Neuronal stem cell (in vitro differentiated cells): ENCODE data around the gene IP6K1.
A peak's percentile ranks its signal among the peaks of the same experiment; 100 is the strongest.

Experiments used
- DNase-seq: peaks from one replicate; pipeline ENCODE4 v3.0.0-alpha.2; 2013; ENCODE audit warnings: low spot score
- H2AFZ ChIP-seq: one replicate; pipeline ENCODE4 v1.6.1; 2013; ENCODE audit warnings: mild to moderate bottlenecking, low read length, inconsistent platforms
- H2AK5ac ChIP-seq: 2 replicates; pipeline ENCODE4 v1.6.1; 2013; ENCODE audit warnings: low read depth, mild to moderate bottlenecking, inconsistent platforms, low read length, moderate library complexity, mixed read lengths
- H2BK120ac ChIP-seq: 2 replicates; pipeline ENCODE4 v1.6.1; 2013; ENCODE audit warnings: low read depth, mild to moderate bottlenecking, inconsistent platforms, low read length, moderate library complexity, mixed read lengths
- H2BK12ac ChIP-seq: one replicate; pipeline ENCODE4 v1.6.1; 2013; ENCODE audit warnings: low read length, inconsistent platforms
- H2BK15ac ChIP-seq: 2 replicates; pipeline ENCODE4 v1.6.1; 2013; ENCODE audit warnings: mild to moderate bottlenecking, low read length, inconsistent platforms, mixed read lengths
- H2BK5ac ChIP-seq: one replicate; pipeline ENCODE4 v1.6.1; 2013; ENCODE audit warnings: inconsistent platforms, mild to moderate bottlenecking, low read length, moderate library complexity
- H3K14ac ChIP-seq: one replicate; pipeline ENCODE4 v1.6.1; 2013; ENCODE audit warnings: low read length, inconsistent platforms
- H3K18ac ChIP-seq: 2 replicates; pipeline ENCODE4 v1.6.1; 2013; ENCODE audit warnings: low read length, inconsistent platforms
- H3K23ac ChIP-seq: 2 replicates; pipeline ENCODE4 v1.6.1; 2013; ENCODE audit warnings: low read depth, mild to moderate bottlenecking, mixed read lengths, low read length, inconsistent platforms; ENCODE audit not compliant: poor library complexity
- H3K27ac ChIP-seq: replicated peaks from 3 replicates; pipeline ENCODE4 v1.5.1; 2013; ENCODE audit warnings: low read length, inconsistent platforms
- H3K27me3 ChIP-seq, 3 experiments: 2 replicates each; pipeline ENCODE4 v1.6.1; 2013; ENCODE audit warnings: low read length in 3 of 3, mild to moderate bottlenecking in 2 of 3, inconsistent platforms in 1 of 3, low read depth in 1 of 3, mixed read lengths in 1 of 3, moderate library complexity in 1 of 3; ENCODE audit not compliant: control insufficient read depth in 3 of 3, insufficient read depth in 3 of 3
- H3K36me3 ChIP-seq, 2 donors: replicated peaks in 1 of 2; 2 replicates each; pipeline ENCODE4 v1.6.1; 2013; ENCODE audit warnings: low read length in 2 of 2; ENCODE audit not compliant: control insufficient read depth in 2 of 2, insufficient read depth in 2 of 2
- H3K4ac ChIP-seq: 2 replicates; pipeline ENCODE4 v1.6.1; 2013; ENCODE audit warnings: inconsistent platforms, mild to moderate bottlenecking, low read length, moderate library complexity
- H3K4me1 ChIP-seq, 2 donors: 1 replicate in 1 of 2; 2 replicates in 1 of 2; pipeline ENCODE4 v1.6.1; 2013; ENCODE audit warnings: low read length in 2 of 2, low read depth in 1 of 2; ENCODE audit not compliant: control insufficient read depth in 2 of 2, insufficient read depth in 1 of 2
- H3K4me2 ChIP-seq: one replicate; pipeline ENCODE4 v1.6.1; 2013; ENCODE audit warnings: mild to moderate bottlenecking, low read length, inconsistent platforms; ENCODE audit not compliant: insufficient read depth, poor library complexity, severe bottlenecking
- H3K4me3 ChIP-seq, 2 donors: 2 replicates each; pipeline ENCODE4 v1.5.1; 2013; ENCODE audit warnings: low read length in 2 of 2, mild to moderate bottlenecking in 2 of 2, inconsistent platforms in 1 of 2, moderate library complexity in 1 of 2
- H3K79me1 ChIP-seq: one replicate; pipeline ENCODE4 v1.6.1; 2013; ENCODE audit warnings: low read depth, mild to moderate bottlenecking, inconsistent platforms, low read length, moderate library complexity
- H3K9ac ChIP-seq: one replicate; pipeline ENCODE4 v1.6.1; 2013; ENCODE audit warnings: mild to moderate bottlenecking, low read depth, low read length, inconsistent platforms; ENCODE audit not compliant: poor library complexity
- H3K9me3 ChIP-seq, 2 donors: replicated peaks in 1 of 2; 2 replicates each; pipeline versions ENCODE3 to v1.6.1; 2013; ENCODE audit warnings: low read length in 2 of 2, mild to moderate bottlenecking in 2 of 2, inconsistent platforms in 1 of 2, low read depth in 1 of 2, mixed read lengths in 1 of 2, moderate library complexity in 1 of 2; ENCODE audit not compliant: control insufficient read depth in 2 of 2, insufficient read depth in 1 of 2
- H4K8ac ChIP-seq: one replicate; pipeline ENCODE4 v1.6.1; 2013; ENCODE audit warnings: low read depth, mild to moderate bottlenecking, inconsistent platforms, low read length, moderate library complexity
- H4K91ac ChIP-seq: one replicate; pipeline ENCODE4 v1.6.1; 2013; ENCODE audit warnings: low read length, low read depth, mild to moderate bottlenecking, inconsistent platforms; ENCODE audit not compliant: poor library complexity
- WGBS, 2 donors: extraction: QIAGEN DNeasy Blood & Tissue Kit; methylation state at CpG; one replicate each; pipeline ENCODE4 v1.1.7; 2013; ENCODE audit warnings: missing lambda C conversion rate in 2 of 2, mixed read lengths in 1 of 2; ENCODE audit not compliant: insufficient read length in 2 of 2, insufficient replicate concordance in 1 of 2; ENCODE audit errors: extremely low coverage in 2 of 2; 5-methylcytosine and 5-hydroxymethylcytosine counted together

IP6K1 gene

GRCh38 chr3:49714728-49715550, 71.4 kb downstream of the IP6K1 start:
- peaks cover 10% of the 10 kb centered on the region for H3K79me1 ChIP-seq
- peaks cover 0 to 7% of the 10 kb centered on the region in 2 donors for H3K4me1 ChIP-seq
- H2BK15ac ChIP-seq = no peak overlapping the region
- DNase-seq = no peak
- peaks cover 0 to 3% of the 10 kb centered on the region in 2 donors for H3K9me3 ChIP-seq
- H4K91ac ChIP-seq = no peak overlapping the region
- H2BK12ac ChIP-seq = no peak overlapping the region
- no peak overlapping the region for H3K4ac ChIP-seq
- peaks cover 14 to 41% of the 10 kb centered on the region in 2 donors for H3K36me3 ChIP-seq
- no peak overlapping the region for H3K27ac ChIP-seq
- no peak overlapping the region for H2BK5ac ChIP-seq
- no peak overlapping the region for H2BK120ac ChIP-seq
- no CpG with 5 or more reads among the region's 13 CpGs for WGBS, 2 donors
- H2AFZ ChIP-seq = no peak overlapping the region
- no peak overlapping the region for H3K18ac ChIP-seq
- H3K27me3 ChIP-seq = no peaks in the 10 kb centered on the region
- H2AK5ac ChIP-seq = no peak overlapping the region
- no peak overlapping the region for H4K8ac ChIP-seq
- peak overlapping the region; percentile 47 for H3K23ac ChIP-seq
- peak overlapping the region in 1 of 2 donors; percentile 33 for H3K4me3 ChIP-seq
- peak overlapping the region; percentile 22 for H3K14ac ChIP-seq
- H3K4me2 ChIP-seq = no peak overlapping the region
- H3K9ac ChIP-seq = no peak overlapping the region

- peak overlapping the region; percentile 95 for H3K23ac ChIP-seq
- H3K27ac ChIP-seq = no peak overlapping the region
- H4K8ac ChIP-seq = peak overlapping the region; percentile 82
- H3K9ac ChIP-seq = no peak overlapping the region
- H3K9me3 ChIP-seq = no peaks in the 10 kb centered on the region
- H2BK12ac ChIP-seq = peak overlapping the region; percentile 41
- H3K4me2 ChIP-seq = no peak overlapping the region
- peaks cover 0 to under 1% of the 10 kb centered on the region in 2 donors for H3K4me1 ChIP-seq
- H3K14ac ChIP-seq = no peak overlapping the region
- no peaks in the 10 kb centered on the region for H3K27me3 ChIP-seq
- no CpG with 5 or more reads among the region's 25 CpGs for WGBS, 2 donors
- H3K36me3 ChIP-seq = peaks cover 14 to 31% of the 10 kb centered on the region in 2 donors
- no peak overlapping the region for H2AFZ ChIP-seq
- H2BK120ac ChIP-seq = peak overlapping the region; percentile 87
- peak overlapping the region; percentile 53 for H3K4ac ChIP-seq
- DNase-seq = no peak
- H2BK5ac ChIP-seq = peak overlapping the region; percentile 53
- peaks cover 4% of the 10 kb centered on the region for H3K79me1 ChIP-seq
- peak overlapping the region; percentile 57 for H3K18ac ChIP-seq
- no peak overlapping the region for H2BK15ac ChIP-seq
- H2AK5ac ChIP-seq = peak overlapping the region; percentile 63
- no peak overlapping the region for H3K4me3 ChIP-seq
- H4K91ac ChIP-seq = no peak overlapping the region
Observed at GRCh38 chr3:49713336-49714105, 72.8 kb downstream of the IP6K1 start.

GRCh38 chr3:49712631-49713317, 73.6 kb downstream of the IP6K1 start:
- Histone ChIP-seq H3K14ac (no peak overlapping the region), H3K9me3 (no peaks in the 10 kb centered on the region), H3K36me3 (peaks cover 12 to 23% of the 10 kb centered on the region in 2 donors), H4K91ac (no peak overlapping the region), H2AFZ (no peak overlapping the region), H2BK12ac (no peak overlapping the region), H3K4me2 (no peak overlapping the region), H3K27me3 (no peaks in the 10 kb centered on the region), H3K18ac (no peak overlapping the region), H2AK5ac (no peak overlapping the region), H4K8ac (peak overlapping the region; percentile 43), H2BK120ac (no peak overlapping the region), H3K27ac (no peak overlapping the region), H3K23ac (no peak overlapping the region), H3K79me1 (peaks cover 2% of the 10 kb centered on the region), H3K4me3 (no peak overlapping the region), H2BK5ac (peak overlapping the region; percentile 53), H2BK15ac (no peak overlapping the region), H3K4ac (no peak overlapping the region), H3K9ac (no peak overlapping the region), H3K4me1 (no peaks in the 10 kb centered on the region)
- DNase-seq = no peak
- no CpG with 5 or more reads among the region's 7 CpGs for WGBS, 2 donors
